Measurements from ENCODE around the gene SSX4. TPM values are rescaled to one million over a fixed set of nuclear protein-coding genes. Genes with fewer than 3 reads are reported as not detected.
"Not testable (repeated sequence)": the region's sequence is repeated elsewhere in the genome, so short reads cannot be mapped to it uniquely, and the experiment has no call there.

SSX4 gene
- total and polyA plus RNA-seq, 4 experiments from 2014 or later: not detected

DNA sequence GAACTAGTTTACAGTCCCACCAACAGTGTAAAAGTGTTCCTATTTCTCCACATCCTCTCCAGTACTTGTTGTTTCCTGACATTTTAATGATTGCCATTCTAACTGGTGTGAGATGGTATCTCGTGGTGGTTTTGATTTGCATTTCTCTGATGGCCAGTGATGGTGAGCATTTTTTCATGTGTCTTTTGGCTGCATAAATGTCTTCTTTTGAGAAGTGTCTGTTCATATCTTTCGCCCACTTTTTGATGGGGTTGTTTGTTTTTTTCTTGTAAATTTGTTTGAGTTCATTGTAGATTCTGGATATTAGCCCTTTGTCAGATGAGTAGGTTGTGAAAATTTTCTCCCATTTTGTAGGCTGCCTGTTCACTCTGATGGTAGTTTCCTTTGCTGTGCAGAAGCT, 13.6 kb downstream of the SSX4 start:
- H3K27me3 ChIP-seq (ENCODE audit: insufficient read depth, low read length); intact Hi-C loops (cut with micrococcal nuclease); CTCF ChIA-PET (ENCODE audit: partially characterized antibody); H3K9me3 Mint-ChIP-seq; H3K27me3 Mint-ChIP-seq; H3K9me3 ChIP-seq (ENCODE audit: control insufficient read depth in 1 of 2, low read length in 2 of 2); H3K4me3 Mint-ChIP-seq; POLR2A ChIA-PET (ENCODE audit: partially characterized antibody); H3K36me3 Mint-ChIP-seq; H3K27ac ChIP-seq (ENCODE audit: low read depth, low read length); H3K36me3 ChIP-seq (ENCODE audit: insufficient read depth, low read length); H3K4me1 Mint-ChIP-seq; H3K4me3 ChIP-seq (ENCODE audit: low read length in 2 of 2); DNase-seq; H3K27ac Mint-ChIP-seq; H3K4me1 ChIP-seq (ENCODE audit: insufficient read depth, low read length): not testable (repeated sequence)

- H3K36me3 Mint-ChIP-seq; intact Hi-C loops (cut with micrococcal nuclease); H3K27me3 Mint-ChIP-seq; H3K27ac ChIP-seq (ENCODE audit: low read depth, low read length); CTCF ChIA-PET (ENCODE audit: partially characterized antibody); H3K9me3 ChIP-seq (ENCODE audit: control insufficient read depth in 1 of 2, low read length in 2 of 2); H3K27me3 ChIP-seq (ENCODE audit: insufficient read depth, low read length); H3K4me1 ChIP-seq (ENCODE audit: insufficient read depth, low read length); H3K27ac Mint-ChIP-seq; H3K36me3 ChIP-seq (ENCODE audit: insufficient read depth, low read length); H3K4me1 Mint-ChIP-seq; DNase-seq; H3K4me3 ChIP-seq (ENCODE audit: low read length in 2 of 2); H3K4me3 Mint-ChIP-seq; H3K9me3 Mint-ChIP-seq: not testable (repeated sequence)
- POLR2A ChIA-PET (ENCODE audit: partially characterized antibody): interaction anchor here (0.5 kb wide), 1 partner anchor 1809 kb away, joined by 3 read pairs; no protein-coding TSS in a partner anchor
Measured at GRCh38 chrX:48397825-48398224, 14.5 kb downstream of the SSX4 start.

GRCh38 chrX:48411860-48412259, 28.5 kb downstream of the SSX4 start, which contains the start of gene SSX4B:
Gene SSX4B, minus strand, starts transcription at chrX:48411960. Its CDS starts 588 bp downstream, at chrX:48411372.
- H3K27ac Mint-ChIP-seq; H3K4me3 Mint-ChIP-seq; H3K36me3 ChIP-seq (ENCODE audit: insufficient read depth, low read length); H3K27me3 ChIP-seq (ENCODE audit: insufficient read depth, low read length); H3K27me3 Mint-ChIP-seq; POLR2A ChIA-PET (ENCODE audit: partially characterized antibody); H3K27ac ChIP-seq (ENCODE audit: low read depth, low read length); H3K4me1 Mint-ChIP-seq; intact Hi-C loops (cut with micrococcal nuclease); H3K9me3 Mint-ChIP-seq; H3K9me3 ChIP-seq (ENCODE audit: control insufficient read depth in 1 of 2, low read length in 2 of 2); CTCF ChIA-PET (ENCODE audit: partially characterized antibody); H3K4me3 ChIP-seq (ENCODE audit: low read length in 2 of 2); H3K4me1 ChIP-seq (ENCODE audit: insufficient read depth, low read length); H3K36me3 Mint-ChIP-seq; DNase-seq: not testable (repeated sequence)

DNA sequence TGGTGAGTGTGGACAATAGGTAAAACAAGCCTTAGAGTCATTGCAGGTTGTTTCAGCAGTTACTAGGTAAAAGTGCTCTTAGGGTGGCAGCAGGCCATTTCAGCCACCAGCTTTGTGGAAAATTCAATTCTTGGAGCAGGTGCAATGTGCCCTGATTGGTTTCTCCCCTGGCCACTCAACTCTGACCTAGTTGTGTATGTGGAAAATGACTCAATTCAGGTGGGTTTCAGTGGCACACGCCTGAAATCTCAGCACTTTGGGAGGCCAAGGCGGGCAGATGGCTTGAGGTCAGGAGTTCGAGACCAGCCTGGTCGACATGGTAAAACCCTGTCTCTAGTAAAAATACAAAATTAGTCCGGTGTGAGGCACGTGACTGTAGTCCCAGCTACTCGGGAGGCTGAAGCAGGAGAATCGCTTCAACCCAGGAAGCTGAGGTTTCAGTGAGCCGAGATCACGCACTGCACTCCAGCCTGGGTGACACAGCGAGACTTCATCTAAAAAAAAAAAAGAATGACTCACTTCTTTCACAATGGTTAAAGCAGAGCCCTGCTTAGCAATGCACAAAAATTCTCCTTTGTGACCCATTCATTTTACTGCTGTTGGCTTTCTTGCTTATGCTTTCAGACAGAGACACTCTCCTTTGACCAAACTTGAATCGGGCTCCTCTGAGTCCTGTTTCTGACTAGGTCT, 43.8 kb downstream of the SSX4 start:
- H3K36me3 Mint-ChIP-seq; H3K36me3 ChIP-seq (ENCODE audit: insufficient read depth, low read length): not testable (repeated sequence)

GRCh38 chrX:48429606-48430005, 46.3 kb downstream of the SSX4 start:
- Mint-ChIP-seq H3K4me1 (peaks cover 4 to 28% (median 9%) of the 10 kb centered on the region in 4 donors), H3K9me3 (peaks cover 0 to 17% (median 11%) of the 10 kb centered on the region in 8 donors)
- H3K36me3 ChIP-seq (ENCODE audit: insufficient read depth, low read length); DNase-seq; POLR2A ChIA-PET (ENCODE audit: partially characterized antibody); H3K4me3 ChIP-seq (ENCODE audit: low read length in 2 of 2); H3K27ac ChIP-seq (ENCODE audit: low read depth, low read length); H3K27me3 ChIP-seq (ENCODE audit: insufficient read depth, low read length); H3K27me3 Mint-ChIP-seq; H3K4me3 Mint-ChIP-seq; H3K27ac Mint-ChIP-seq; H3K36me3 Mint-ChIP-seq; H3K9me3 ChIP-seq (ENCODE audit: control insufficient read depth in 1 of 2, low read length in 2 of 2); CTCF ChIA-PET (ENCODE audit: partially characterized antibody); intact Hi-C loops (cut with micrococcal nuclease): not testable (repeated sequence)
- H3K4me1 ChIP-seq (ENCODE audit: insufficient read depth, low read length): peaks cover 11% of the 10 kb centered on the region

More for the DNA sequence above, 43.8 kb downstream of the SSX4 start:
- DNase-seq; H3K4me1 ChIP-seq (ENCODE audit: insufficient read depth, low read length); CTCF ChIA-PET (ENCODE audit: partially characterized antibody); intact Hi-C loops (cut with micrococcal nuclease); H3K4me3 Mint-ChIP-seq; H3K4me3 ChIP-seq (ENCODE audit: low read length in 2 of 2); H3K27ac Mint-ChIP-seq; H3K27me3 Mint-ChIP-seq; H3K4me1 Mint-ChIP-seq; H3K27ac ChIP-seq (ENCODE audit: low read depth, low read length); POLR2A ChIA-PET (ENCODE audit: partially characterized antibody); H3K27me3 ChIP-seq (ENCODE audit: insufficient read depth, low read length); H3K9me3 Mint-ChIP-seq; H3K9me3 ChIP-seq (ENCODE audit: control insufficient read depth in 1 of 2, low read length in 2 of 2): not testable (repeated sequence)

DNA sequence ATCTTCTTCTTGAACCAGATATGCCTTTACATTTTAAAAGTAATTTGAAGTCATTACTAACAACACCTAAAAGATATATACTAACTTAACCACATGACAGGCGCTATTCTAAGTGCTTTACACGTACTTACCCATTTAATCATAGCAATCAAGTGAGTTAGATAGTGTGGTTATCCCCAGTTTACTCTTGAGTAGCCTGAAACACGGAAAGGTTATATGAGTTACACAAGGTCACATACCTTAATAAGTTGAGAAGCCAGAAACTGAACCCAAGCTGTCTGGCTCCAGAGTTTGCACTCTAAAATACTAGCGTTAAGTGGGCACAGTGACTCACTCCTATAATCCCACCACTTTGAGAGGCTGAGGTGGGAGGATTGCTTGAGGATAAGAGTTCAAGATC, 46.8 kb downstream of the SSX4 start:
- H3K4me3 Mint-ChIP-seq; H3K9me3 ChIP-seq (ENCODE audit: control insufficient read depth in 1 of 2, low read length in 2 of 2); H3K27ac ChIP-seq (ENCODE audit: low read depth, low read length); H3K36me3 ChIP-seq (ENCODE audit: insufficient read depth, low read length); POLR2A ChIA-PET (ENCODE audit: partially characterized antibody); DNase-seq; H3K27me3 ChIP-seq (ENCODE audit: insufficient read depth, low read length); H3K27ac Mint-ChIP-seq; H3K36me3 Mint-ChIP-seq; CTCF ChIA-PET (ENCODE audit: partially characterized antibody); H3K4me3 ChIP-seq (ENCODE audit: low read length in 2 of 2); H3K27me3 Mint-ChIP-seq; intact Hi-C loops (cut with micrococcal nuclease): not testable (repeated sequence)
- H3K4me1 Mint-ChIP-seq: peaks cover 5 to 30% (median 9%) of the 10 kb centered on the region in 4 donors
- peaks cover 0 to 21% (median 15%) of the 10 kb centered on the region in 8 donors for H3K9me3 Mint-ChIP-seq
- peaks cover 11% of the 10 kb centered on the region for H3K4me1 ChIP-seq (ENCODE audit: insufficient read depth, low read length)

DNA sequence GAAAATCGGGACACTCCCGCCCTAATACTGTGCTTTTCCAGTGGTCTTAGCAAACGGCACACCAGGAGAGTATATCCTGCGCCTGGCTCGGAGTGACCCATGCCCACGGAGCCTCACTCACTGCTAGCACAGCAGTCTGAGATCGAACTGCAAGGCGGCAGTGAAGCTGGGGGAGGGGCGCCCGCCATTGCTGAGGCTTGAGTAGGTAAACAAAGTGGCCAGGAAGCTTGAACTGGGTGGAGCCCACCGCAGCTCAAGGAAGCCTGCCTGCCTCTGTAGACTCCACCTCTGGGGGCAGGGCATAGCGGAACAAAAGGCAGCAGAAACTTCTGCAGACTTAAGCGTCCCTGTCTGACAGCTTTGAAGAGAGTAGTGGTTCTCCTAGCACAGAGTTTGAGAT, 50.4 kb downstream of the SSX4 start:
- H3K36me3 ChIP-seq (ENCODE audit: insufficient read depth, low read length); H3K9me3 ChIP-seq (ENCODE audit: control insufficient read depth in 1 of 2, low read length in 2 of 2); POLR2A ChIA-PET (ENCODE audit: partially characterized antibody); H3K27me3 ChIP-seq (ENCODE audit: insufficient read depth, low read length); intact Hi-C loops (cut with micrococcal nuclease); CTCF ChIA-PET (ENCODE audit: partially characterized antibody); H3K27ac ChIP-seq (ENCODE audit: low read depth, low read length); H3K27me3 Mint-ChIP-seq; H3K36me3 Mint-ChIP-seq; H3K4me3 ChIP-seq (ENCODE audit: low read length in 2 of 2): not testable (repeated sequence)
- peaks cover 11% of the 10 kb centered on the region for H3K4me1 ChIP-seq (ENCODE audit: insufficient read depth, low read length)
- peak overlapping the region in 4 of 8 donors; percentile 4 to 56 (median 26) for H3K4me3 Mint-ChIP-seq
- H3K4me1 Mint-ChIP-seq: peaks cover 5 to 25% (median 9%) of the 10 kb centered on the region in 4 donors
- H3K27ac Mint-ChIP-seq: peak overlapping the region in 1 of 7 donors; percentile 60
- H3K9me3 Mint-ChIP-seq: peaks cover 0 to 37% (median 29%) of the 10 kb centered on the region in 8 donors
- DNase-seq: peak; percentile 10 to 34 (median 29)
